Non-pigmented ciliary epithelial cell (primary cell): ENCODE results near the gene IYD.
"Not testable (repeated sequence)": the region's sequence is repeated elsewhere in the genome, so short reads cannot be mapped to it uniquely, and the experiment has no call there.

ENCODE experiments used
- DNase-seq: peaks from one replicate; pipeline ENCODE4 v3.0.0-alpha.2; 2010; ENCODE audit warnings: low read depth

Gene IYD

DNA sequence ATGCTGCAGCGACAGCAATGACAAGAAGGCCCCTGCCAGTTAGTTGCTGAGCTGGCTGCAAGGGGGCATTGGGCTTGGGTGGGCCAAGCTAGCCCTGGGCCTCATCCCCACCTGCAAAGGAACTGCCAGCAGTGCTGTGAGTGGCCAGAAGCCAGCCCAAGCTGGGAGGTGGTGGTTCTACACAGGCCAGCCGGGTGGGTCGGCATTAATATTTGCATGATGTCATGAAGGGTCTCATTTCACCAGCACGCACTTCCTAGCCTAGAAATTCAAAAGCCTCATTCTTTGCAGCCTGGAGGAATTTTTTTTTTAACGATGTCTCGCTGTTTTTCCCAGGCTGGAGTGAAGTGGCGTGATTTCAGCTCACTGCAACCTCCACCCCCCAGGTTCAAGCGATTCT lies 62.0 kb downstream of the IYD start:
- no peak for DNase-seq

DNA sequence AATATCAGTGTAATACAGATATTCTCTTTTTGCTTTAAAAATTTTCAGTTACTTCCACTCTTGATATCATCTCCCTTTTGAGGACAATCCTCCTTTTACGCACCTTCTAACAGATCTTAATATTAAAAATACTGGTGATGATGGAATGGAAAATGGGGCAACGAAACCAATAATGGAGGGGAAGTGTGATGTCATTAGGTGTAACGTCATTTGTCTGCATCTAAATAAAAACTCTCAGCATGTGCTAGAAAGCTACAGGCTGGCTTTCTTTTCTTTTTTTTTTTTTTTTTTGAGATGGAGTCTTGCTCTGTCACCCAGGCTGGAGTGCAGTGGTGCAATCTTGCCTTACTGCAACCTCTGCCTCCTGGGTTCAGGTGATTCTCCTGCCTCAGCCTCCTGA lies 66.5 kb downstream of the IYD start:
- DNase-seq = no peak

DNA sequence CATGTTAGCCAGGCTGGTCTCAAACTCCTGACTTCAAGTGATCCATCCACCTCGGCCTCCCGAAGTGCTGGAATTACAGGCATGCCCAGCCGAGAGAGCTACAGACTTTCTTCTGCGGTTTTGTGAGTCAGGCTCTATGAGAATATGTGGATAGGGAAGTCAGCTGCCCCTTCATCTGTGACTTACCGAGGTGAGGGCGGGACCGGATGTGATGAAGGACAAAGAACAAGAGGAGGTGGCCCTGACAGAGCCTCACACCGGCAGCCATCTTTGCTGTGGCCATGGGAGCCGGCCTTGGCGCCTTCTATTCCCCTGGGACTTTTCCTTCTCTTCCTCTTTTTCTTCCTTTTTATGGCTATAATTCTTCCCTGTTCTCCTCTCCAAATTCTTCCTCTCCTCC lies 67.0 kb downstream of the IYD start:
- DNase-seq = no peak

DNA sequence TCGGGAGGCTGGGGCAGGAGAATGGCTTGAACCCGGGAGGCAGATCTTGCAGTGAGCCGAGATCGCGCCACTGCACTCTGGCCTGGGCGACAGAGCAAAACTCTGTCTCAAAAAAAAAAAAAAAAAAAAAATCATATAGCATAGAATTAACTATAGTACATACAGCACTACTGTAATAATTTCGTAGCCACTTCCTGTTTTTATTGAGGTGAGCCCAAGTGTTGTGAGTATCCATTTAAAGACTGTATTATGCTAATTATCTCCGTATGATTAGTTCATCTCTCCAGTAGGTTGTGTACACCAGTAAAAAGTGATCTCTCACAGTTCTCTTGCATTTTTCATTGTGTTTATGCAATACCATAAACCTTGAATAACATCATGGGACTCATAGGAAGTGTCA lies 70.6 kb downstream of the IYD start:
- DNase-seq = no peak

DNA sequence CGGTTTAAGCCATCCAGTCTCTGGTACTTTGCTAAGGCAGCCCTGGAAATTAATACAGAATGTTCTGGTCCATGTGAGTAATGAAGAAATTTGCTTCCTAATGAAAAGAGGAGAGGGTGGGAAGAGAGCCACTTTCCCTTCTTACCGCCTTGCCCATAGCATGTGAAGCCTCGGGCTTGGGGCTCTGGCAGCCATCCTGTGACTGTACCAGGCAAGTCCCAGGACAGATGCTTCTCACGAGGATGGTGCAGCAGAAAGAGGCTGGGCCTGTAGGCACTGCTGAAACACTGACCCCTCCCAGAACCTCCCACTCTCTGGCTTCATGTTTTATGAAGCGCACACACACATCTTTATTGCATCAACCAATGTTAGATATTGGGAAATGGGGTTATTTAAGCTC lies 74.8 kb downstream of the IYD start:
- DNase-seq = no peak

DNA sequence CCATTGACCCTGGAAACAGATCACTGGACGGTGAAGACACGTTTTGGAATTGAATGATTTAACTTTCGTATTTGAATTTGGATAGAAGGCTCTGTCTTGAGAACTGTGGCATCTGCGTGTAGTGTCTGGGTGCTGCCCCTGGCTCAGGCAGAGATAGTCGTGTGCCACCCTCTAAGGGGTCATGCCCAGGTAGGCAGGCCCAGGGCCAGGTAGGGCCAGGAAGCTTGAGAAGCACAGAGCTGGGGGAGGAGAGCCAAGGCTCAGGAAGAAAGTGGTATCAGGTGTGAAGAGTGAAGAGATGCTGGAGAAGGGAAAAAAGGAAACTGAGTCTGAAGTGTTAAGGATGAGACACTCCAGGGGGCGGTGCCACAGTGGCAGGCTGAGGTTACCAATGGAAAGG lies 75.5 kb downstream of the IYD start:
- DNase-seq = no peak

DNA sequence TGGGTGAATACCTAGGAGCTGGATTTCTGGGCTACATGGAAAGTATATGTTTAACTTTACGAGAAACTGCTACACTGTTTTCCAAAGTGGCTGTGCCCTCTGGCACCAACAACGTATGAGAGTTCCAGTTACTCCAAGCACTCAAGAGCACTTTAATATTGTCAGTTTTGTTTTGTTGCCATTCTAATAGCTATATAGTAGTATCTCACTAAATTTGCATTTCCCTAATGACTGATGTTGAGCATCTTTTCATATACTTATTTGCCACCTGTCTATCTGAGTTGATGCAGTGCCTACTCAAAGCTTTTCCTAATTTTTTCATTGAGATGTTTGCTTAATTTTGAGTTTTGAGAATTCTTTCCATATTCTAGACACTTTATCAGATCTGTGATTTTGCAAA lies 76.7 kb downstream of the IYD start:
- DNase-seq = no peak

DNA sequence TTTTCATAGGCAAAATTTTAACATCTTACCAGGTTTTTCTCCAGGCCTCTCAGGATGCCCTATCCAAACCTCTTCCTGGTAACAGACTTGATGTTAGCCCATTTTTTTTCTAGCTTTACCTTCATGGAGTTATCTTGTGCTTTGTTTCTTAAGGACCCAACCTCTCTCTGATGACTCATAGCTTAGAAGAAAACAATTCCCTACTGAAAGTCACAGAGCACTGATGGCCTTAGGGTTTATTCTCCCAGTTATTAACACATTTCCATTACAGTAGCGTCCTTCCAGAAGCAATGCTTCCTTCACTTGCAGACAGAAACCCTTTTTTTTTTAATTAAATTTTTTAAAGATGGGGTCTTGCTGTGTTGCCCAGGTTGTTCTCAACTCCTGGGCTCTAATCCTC lies 79.4 kb downstream of the IYD start:
- DNase-seq = no peak

DNA sequence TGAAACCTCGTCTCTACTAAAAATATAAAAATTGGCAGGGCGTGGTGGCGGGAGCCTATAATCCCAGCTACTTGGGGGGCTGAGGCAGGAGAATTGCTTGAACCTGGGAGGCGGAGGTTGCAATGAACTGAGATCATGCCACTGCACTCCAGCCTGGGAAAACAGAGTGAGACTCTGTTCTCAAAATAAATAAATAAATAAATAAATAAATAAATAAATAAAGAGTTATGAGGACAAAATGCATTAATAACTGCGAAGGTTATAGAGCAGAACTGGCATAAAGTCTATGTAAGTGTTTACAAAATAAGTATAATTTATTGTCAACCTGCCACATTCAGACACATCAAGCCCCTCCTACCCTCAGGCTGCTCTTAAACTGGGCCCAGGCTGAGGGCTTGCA lies 80.2 kb downstream of the IYD start:
- DNase-seq = not testable (repeated sequence)

DNA sequence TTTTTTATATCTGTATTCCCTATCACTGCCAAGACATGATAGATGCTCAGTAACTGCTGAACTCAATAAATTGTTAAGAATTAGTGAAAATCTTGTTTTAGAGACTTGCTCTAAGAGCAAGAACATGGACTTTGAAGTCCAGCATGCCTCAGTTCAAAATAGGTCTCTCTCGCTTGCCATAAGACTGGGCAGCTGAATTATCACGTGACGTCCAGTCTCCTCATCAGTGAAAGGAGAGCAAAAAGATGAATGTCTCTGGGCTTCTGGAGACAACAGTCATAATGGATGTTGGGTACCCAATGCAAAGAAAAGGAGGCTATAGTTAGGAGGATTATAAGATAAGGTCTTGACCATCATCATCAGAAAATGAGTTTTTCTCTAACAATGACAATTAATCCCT lies 82.1 kb downstream of the IYD start:
- no peak for DNase-seq

DNA sequence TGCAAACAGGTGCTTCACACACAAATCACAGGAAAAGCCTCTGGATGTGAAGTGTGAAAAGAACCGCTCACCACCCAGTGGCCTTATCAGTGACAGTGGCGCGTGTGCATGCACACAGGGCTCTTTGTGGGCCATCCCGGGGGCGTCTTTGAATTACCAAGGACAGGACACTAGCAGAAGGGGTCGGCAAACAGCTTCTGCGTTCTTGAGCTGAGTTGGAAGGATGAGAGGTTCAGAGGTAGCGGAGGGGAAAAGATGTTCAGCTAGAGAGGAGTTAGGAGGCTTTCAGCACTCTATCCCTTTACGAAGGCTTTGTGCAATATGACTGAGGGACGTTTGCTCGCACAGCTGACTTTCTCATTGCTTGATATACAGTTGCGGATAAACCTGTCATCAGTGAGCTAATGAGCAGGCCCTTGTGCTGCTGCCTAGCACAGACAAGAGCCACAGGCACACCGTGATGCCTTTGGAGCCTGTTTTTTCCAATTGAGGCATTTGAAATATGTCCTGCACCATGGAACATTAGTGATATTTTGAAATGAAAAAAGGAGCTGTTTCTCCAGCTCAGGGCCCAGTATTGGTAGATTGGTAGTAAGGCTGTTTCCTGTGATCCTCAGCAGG lies 83.1 kb downstream of the IYD start:
- no peak for DNase-seq

DNA sequence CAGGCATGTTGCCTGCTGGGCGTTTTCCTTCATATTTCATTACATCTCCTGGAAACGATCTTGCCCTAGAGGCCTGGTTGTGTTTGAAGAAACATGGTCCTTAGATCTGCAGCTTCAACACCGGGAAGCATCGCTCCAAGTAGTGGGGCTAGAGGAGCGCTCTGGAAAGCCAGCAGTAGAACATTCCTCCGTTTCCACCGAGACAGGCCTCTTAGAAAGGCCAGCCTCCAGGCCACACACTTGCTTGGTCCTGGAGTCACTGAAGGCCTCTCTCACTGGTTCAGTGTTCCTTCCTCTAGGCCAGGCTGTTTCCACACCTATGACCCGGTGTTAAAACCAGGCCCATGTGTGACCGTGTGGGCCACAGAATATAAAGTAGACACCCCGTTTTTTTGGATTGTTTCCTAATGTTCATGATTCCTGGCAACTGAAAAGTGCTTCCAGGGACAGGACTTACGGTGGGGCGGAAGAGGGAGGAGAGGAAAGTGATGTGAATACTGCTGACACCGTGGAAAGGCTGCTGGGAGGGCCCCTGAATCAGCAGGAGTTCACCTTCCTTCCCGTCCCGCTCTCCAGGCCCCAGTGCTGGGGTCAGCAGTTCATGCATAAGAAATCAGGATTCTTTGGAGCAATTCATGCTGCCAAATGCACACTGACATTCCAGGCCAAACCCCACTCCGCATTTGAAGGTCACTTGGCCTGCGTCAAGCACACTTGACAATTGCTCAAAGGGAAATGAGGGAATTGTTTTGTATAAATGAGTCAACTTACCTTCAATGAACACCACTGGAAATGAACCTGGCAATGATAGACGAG lies 83.8 kb downstream of the IYD start:
- DNase-seq = no peak

DNA sequence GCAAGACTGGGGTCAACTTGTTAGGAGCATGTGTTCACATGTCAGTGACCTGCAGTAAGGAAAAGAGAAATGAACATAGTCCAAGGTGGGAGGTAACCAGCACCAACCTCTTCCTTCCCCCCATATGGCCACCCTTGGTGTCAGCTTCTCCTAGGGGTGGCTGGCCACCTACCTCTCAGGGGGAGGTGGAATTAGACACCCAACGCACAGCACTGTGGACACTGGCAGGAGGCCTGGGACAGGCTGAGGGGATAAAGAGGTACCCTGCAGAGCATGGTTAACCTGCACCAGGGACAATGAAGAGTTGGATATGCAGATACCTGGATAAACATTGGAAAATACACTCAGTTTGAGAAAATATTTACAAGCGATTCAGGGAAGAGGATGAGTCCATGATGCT lies 84.5 kb downstream of the IYD start:
- no peak for DNase-seq
